ENCODE data around the gene NRL. TPM values are rescaled to one million over a fixed set of nuclear protein-coding genes. Genes with fewer than 3 reads are reported as not detected.

NRL gene
- total RNA-seq, 2 donors from 2014 or later: 4.3 to 4.7 TPM

DNA sequence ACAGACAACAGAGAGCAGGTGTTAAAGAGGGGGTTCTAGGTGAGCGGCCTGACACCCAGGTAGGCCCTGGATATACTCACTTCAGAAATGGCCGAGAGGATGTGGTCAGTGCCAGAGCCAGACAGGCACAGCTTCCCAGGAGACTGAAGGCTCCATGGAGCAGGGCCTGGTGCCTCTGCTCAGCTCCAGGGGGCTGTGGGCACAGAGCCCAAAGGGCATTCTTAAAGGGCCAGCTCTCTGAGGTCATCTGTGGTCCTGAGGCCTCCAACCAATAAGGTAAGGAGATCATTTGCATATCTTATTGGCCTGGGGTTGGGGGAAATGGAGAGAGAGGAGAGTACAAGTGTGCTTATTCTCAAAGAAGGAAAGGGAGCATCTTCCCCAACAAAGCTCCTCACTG lies 30.3 kb downstream of the NRL start:
- Histone ChIP-seq H3K4me3 (no peak overlapping the region), H3K27ac (no peak overlapping the region), H3K4me1 (replicated peaks) (peaks cover 4% of the 10 kb centered on the region), H3K9me3 (no peaks in the 10 kb centered on the region), H3K36me3 (no peaks in the 10 kb centered on the region), H3K27me3 (replicated peaks; ENCODE audit: insufficient read depth) (no peaks in the 10 kb centered on the region)
- no peak for DNase-seq (ENCODE audit: low spot score)
- TF ChIP-seq POLR2AphosphoS5 (IDR thresholded peaks at IDR 0.05) (no peak), CTCF (IDR thresholded peaks at IDR 0.05) (no peak)
- intact Hi-C loops (cut with DNase I): no loop called here
- WGBS: 100% methylated on average over 2 of the region's 2 CpGs

GRCh38 chr14:24083462-24083861 lies 31.3 kb downstream of the NRL start:
- Histone ChIP-seq H3K27ac (no peak overlapping the region), H3K9me3 (no peaks in the 10 kb centered on the region), H3K4me3 (no peak overlapping the region), H3K4me1 (replicated peaks) (peaks cover 4% of the 10 kb centered on the region), H3K27me3 (replicated peaks; ENCODE audit: insufficient read depth) (no peaks in the 10 kb centered on the region), H3K36me3 (no peaks in the 10 kb centered on the region)
- DNase-seq (ENCODE audit: low spot score): no peak
- 90% methylated on average over 3 of the region's 3 CpGs for WGBS
- TF ChIP-seq CTCF (IDR thresholded peaks at IDR 0.05) (no peak), POLR2AphosphoS5 (IDR thresholded peaks at IDR 0.05) (no peak), POLR2A (IDR thresholded peaks at IDR 0.05) (no peak)
- intact Hi-C loops (cut with DNase I): no loop called here

- DNase-seq (ENCODE audit: low spot score): no peak
- WGBS: 91% methylated on average over 5 of the region's 5 CpGs
- H3K4me1 ChIP-seq (replicated peaks): peaks cover 4% of the 10 kb centered on the region
- intact Hi-C loops (cut with DNase I): no loop called here
- no peak overlapping the region for H3K27ac ChIP-seq
- H3K27me3 ChIP-seq (replicated peaks; ENCODE audit: insufficient read depth): no peaks in the 10 kb centered on the region
- TF ChIP-seq POLR2AphosphoS5 (IDR thresholded peaks at IDR 0.05): no peak
- no peak for TF ChIP-seq POLR2A (IDR thresholded peaks at IDR 0.05)
- no peak for TF ChIP-seq CTCF (IDR thresholded peaks at IDR 0.05)
- H3K4me3 ChIP-seq: no peak overlapping the region
- no peaks in the 10 kb centered on the region for H3K9me3 ChIP-seq
- H3K36me3 ChIP-seq: no peaks in the 10 kb centered on the region
Observed at GRCh38 chr14:24082411-24083080, 32.2 kb downstream of the NRL start.

DNA sequence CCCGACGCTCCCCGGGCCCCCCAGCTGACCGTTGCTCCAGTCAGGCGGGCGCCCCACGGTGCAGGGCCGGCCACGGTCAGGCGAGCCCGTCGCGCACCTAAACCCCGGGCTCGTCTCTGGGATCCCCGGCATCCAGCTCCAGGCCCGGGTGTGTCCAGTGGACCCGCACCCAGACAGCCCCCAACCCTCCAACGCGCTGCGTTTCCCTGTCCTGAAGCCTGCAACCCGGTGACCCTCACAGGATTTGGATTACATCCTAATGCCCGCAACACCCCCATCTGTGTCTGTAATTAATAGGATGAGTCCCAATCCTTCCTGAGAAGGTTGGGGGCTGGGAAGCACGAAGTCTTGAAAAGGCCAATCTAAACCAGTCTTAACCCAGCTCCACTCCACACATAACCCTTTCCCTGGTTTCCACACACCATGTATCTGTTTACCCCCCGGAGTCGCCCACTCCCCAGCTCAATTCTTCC lies 33.0 kb downstream of the NRL start:
- Histone ChIP-seq H3K9me3 (no peaks in the 10 kb centered on the region), H3K4me3 (peak overlapping the region; percentile 47 to 59), H3K27me3 (replicated peaks; ENCODE audit: insufficient read depth) (no peaks in the 10 kb centered on the region), H3K36me3 (no peaks in the 10 kb centered on the region), H3K27ac (peak overlapping the region; percentile 59 to 72), H3K4me1 (replicated peaks) (peaks cover 4% of the 10 kb centered on the region)
- DNase-seq (ENCODE audit: low spot score): no peak
- no peak for TF ChIP-seq CTCF (IDR thresholded peaks at IDR 0.05)
- TF ChIP-seq POLR2A (IDR thresholded peaks at IDR 0.05): no peak
- no peak for TF ChIP-seq POLR2AphosphoS5 (IDR thresholded peaks at IDR 0.05)
- intact Hi-C loops (cut with DNase I): no loop called here
- WGBS: 19% methylated on average over 26 of the region's 26 CpGs
